Measurements from ENCODE around the gene LHFPL4. TPM values are rescaled to one million over a fixed set of nuclear protein-coding genes. Genes with fewer than 3 reads are reported as not detected.
A peak's percentile ranks its signal among the peaks of the same experiment; 100 is the strongest.

LHFPL4 gene
- total and polyA plus RNA-seq, 10 donors: not detected

DNA sequence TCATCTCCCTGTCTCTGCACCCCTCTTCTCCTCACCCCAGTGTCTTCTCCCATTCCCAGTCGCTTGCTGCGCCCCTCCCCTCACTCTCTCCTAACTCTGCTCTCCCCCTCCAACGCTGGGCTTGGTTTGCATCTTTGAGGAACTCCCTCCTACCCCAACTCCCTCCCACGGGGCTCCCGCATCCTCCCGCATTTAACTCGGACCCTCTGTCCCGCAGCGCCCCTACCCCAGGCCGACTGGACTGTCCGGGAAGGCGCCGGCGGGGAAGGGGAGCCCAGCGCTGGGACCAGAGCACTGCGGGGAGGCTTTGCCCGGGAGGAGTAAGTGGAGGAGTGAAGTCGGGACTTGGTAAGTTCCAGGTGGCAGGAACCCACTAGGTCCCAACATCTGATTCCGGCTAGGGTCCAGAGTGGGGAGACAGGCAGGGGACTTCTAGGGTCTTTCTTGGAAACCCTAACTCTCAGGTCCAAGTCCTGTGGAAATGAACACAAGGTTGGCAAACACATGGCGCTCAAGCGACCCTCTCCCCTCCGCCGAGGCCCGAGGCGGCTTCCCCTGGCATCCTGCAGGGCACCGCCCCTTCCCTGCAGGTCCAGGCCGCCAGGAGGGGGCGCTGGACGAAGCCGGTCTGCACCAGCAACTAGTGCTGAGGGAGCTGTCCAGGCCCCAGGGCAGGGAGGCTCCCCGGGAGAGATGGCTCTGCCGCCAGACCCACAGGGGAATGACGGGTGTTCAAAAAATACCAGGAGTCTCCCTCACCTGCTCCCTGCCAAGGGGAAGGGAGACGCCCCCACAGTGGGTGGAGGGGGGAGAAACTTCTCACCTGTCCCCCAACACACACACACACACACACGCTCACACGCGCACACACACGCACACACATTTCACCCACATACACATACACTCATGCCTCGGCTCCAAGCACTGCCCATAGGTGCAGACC is 53.2 kb downstream of the LHFPL4 start:
- TF ChIP-seq POLR2AphosphoS5 (IDR thresholded peaks at IDR 0.05) (peak in 2 of 3 donors; percentile 22 to 67), POLR2A (IDR thresholded peaks at IDR 0.05) (no peak)
- TF ChIP-seq, protein P1, sequence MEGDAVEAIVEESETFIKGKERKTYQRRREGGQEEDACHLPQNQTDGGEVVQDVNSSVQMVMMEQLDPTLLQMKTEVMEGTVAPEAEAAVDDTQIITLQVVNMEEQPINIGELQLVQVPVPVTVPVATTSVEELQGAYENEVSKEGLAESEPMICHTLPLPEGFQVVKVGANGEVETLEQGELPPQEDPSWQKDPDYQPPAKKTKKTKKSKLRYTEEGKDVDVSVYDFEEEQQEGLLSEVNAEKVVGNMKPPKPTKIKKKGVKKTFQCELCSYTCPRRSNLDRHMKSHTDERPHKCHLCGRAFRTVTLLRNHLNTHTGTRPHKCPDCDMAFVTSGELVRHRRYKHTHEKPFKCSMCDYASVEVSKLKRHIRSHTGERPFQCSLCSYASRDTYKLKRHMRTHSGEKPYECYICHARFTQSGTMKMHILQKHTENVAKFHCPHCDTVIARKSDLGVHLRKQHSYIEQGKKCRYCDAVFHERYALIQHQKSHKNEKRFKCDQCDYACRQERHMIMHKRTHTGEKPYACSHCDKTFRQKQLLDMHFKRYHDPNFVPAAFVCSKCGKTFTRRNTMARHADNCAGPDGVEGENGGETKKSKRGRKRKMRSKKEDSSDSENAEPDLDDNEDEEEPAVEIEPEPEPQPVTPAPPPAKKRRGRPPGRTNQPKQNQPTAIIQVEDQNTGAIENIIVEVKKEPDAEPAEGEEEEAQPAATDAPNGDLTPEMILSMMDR (IDR thresholded peaks at IDR 0.05 in 8 of 11, conservative IDR thresholded peaks at IDR 0.05 in 3 of 11): peak in 9 of 11 experiments; percentile 7 to 81 (median 71)
- intact Hi-C loops (cut with DNase I; ENCODE audit: low total_unique reads): no loop called here
- H3K27me3 ChIP-seq (replicated peaks in 1 of 7): peaks cover 4 to 39% (median 30%) of the 10 kb centered on the region in 7 donors
- peak; percentile 85 for DNase-seq
- WGBS, 5 donors: 8 to 25% (median 14%) methylated on average over 28 to 39 of the region's 39 CpGs
- peak overlapping the region in 2 of 8 donors; percentile 6 to 46 for H3K4me3 ChIP-seq
- H3K4me1 ChIP-seq: peaks cover 0 to 21% (median 12%) of the 10 kb centered on the region in 6 donors
- no peaks in the 10 kb centered on the region for H3K36me3 ChIP-seq
- H3K27ac ChIP-seq: no peak overlapping the region
- no peaks in the 10 kb centered on the region for H3K9me3 ChIP-seq

GRCh38 chr3:9499455-9500107 is 54.0 kb downstream of the LHFPL4 start:
- no peaks in the 10 kb centered on the region for H3K9me3 ChIP-seq
- no peak overlapping the region for H3K27ac ChIP-seq
- TF ChIP-seq POLR2AphosphoS5 (IDR thresholded peaks at IDR 0.05): peak in 1 of 3 donors; percentile 11
- TF ChIP-seq, protein P1 (IDR thresholded peaks at IDR 0.05 in 8 of 11, conservative IDR thresholded peaks at IDR 0.05 in 3 of 11): no peak
- intact Hi-C loops (cut with DNase I; ENCODE audit: low total_unique reads): no loop called here
- H3K4me1 ChIP-seq: peaks cover 0 to 21% (median 12%) of the 10 kb centered on the region in 6 donors
- H3K27me3 ChIP-seq (replicated peaks in 1 of 7): peaks cover 4 to 39% (median 30%) of the 10 kb centered on the region in 7 donors
- 28 to 35% (median 30%) methylated on average over 17 to 19 of the region's 19 CpGs for WGBS, 5 donors
- no peaks in the 10 kb centered on the region for H3K36me3 ChIP-seq
- peak overlapping the region in 1 of 8 donors; percentile 46 for H3K4me3 ChIP-seq
- DNase-seq: no peak

DNA sequence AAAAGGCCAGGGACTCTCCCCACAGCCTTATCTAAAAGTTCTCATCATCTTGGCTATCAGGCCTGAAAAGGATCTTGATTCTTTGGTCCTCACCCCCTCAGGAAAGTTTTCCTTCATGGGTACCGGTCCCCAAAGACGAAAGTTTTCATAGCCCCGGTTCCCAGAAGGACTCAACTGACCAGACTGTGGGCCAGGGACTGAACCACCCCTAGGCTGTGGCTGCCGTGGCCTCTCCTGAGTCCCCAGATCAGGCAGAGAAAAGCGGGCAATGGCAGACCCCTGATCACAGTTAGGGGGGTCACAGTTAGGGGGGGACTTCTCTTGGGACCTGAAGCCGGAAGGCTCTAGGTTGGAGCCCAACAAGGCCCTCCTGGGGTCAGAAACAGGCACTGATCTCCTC is 54.8 kb downstream of the LHFPL4 start:
- DNase-seq: no peak
- H3K9me3 ChIP-seq: no peaks in the 10 kb centered on the region
- WGBS, 5 donors: 85 to 94% (median 88%) methylated on average over 6 of the region's 6 CpGs
- TF ChIP-seq POLR2AphosphoS5 (IDR thresholded peaks at IDR 0.05) (no peak), POLR2A (IDR thresholded peaks at IDR 0.05) (no peak)
- TF ChIP-seq, protein P1 (IDR thresholded peaks at IDR 0.05 in 8 of 11, conservative IDR thresholded peaks at IDR 0.05 in 3 of 11): no peak
- H3K27ac ChIP-seq: no peak overlapping the region
- no peaks in the 10 kb centered on the region for H3K36me3 ChIP-seq
- H3K4me1 ChIP-seq: peaks cover 0 to 21% (median 12%) of the 10 kb centered on the region in 6 donors
- peaks cover 4 to 39% (median 30%) of the 10 kb centered on the region in 7 donors for H3K27me3 ChIP-seq (replicated peaks in 1 of 7)
- H3K4me3 ChIP-seq: no peak overlapping the region
- intact Hi-C loops (cut with DNase I; ENCODE audit: low total_unique reads): no loop called here
